Measurements from ENCODE around the gene GSK3B. TPM values are rescaled to one million over a fixed set of nuclear protein-coding genes. Genes with fewer than 3 reads are reported as not detected.

Gene GSK3B
- total RNA-seq, 1 experiment from 2014 or later: 61.7 TPM

DNA sequence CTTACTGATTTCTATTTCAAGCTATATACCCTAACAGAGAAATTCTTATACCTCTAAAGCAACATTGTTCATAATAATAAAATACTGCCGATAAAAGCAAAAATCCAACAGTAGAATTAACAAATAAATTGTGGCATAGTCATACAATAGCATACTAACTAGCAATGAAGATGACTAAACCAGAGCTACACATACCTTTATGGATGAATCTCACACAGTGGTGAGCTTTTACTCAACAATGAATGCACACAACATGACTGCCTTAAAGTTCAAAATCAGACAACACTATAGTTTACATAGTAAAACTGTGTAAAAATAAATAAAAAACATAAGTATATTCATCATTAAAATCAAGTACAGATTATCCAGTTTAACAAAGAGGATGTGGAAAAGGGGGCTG, 213.3 kb downstream of the GSK3B start:
- DNase-seq (ENCODE audit: low read depth): no peak

DNA sequence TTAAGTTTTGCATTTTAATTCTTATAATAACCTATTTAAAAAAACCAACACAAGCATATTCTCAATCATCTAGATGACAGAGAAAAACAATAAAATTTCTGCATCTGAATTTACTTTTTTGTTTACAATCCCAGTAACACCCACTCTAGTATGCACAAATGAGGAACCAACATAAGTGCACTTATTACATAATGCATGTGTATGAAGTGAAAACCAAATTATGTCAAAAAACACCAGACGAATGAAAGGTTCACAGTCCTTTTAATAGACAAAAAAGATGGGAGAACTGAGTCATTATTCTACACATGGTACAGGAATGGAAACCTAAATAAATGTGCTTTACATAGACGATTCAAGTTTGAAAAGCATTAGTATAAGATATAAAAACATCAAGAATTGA, 220.6 kb downstream of the GSK3B start:
- DNase-seq (ENCODE audit: low read depth): no peak

DNA sequence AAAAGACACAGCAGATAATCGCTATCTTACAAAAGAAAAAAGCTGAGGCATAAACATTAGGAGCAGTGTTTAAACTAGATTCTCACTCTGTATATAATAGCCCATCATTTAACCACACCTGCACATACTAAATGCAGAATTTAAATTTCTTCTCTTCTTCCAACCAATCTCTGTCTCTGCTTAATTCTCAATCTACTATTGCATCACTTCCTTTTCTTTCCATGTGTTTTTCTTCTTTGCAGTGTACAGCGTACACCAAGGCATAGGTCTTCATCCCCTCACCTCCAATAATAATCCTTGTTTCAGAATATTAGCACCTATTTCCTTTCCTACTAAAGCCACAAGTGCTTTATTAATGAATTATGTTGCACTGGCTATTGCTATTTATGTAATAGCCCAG, 221.5 kb downstream of the GSK3B start:
- DNase-seq (ENCODE audit: low read depth): no peak

DNA sequence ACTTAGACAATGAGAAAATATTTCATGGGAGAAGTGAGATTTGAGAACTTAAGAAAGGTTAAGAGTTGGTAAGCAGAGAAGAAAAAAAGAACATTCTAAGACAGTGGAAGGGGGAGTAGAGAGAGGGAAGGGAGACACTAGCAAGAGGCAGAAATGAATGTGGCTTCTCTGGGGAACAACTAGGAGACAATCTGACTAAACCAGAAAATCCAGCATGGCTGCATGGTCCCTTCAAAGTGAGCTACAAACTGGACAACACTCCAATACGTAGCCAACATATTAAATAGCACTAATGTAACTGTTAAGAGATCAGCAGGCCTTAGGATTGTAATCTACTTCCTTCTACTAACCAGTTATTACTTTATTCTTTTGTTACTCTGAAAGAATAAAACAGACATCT, 222.7 kb downstream of the GSK3B start:
- DNase-seq (ENCODE audit: low read depth): no peak

DNA sequence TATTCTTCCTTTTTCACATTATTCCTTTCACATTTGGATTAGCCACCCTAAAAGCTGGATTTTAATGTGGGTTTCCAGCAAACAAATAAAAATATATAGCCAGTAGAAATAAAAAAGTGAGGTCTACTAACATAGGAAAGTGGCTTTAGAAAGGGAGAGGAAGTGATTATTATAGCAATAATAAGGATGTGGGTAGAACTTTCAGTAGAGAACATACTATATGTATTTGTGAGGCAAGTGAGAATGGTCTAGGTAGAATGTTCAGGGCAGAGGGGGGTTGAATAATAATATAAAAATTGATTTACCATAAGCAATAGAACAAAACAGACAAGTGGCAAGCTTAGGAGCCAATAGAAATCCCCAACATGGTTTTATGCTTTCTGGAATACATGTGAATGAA, 223.7 kb downstream of the GSK3B start:
- no peak for DNase-seq (ENCODE audit: low read depth)

DNA sequence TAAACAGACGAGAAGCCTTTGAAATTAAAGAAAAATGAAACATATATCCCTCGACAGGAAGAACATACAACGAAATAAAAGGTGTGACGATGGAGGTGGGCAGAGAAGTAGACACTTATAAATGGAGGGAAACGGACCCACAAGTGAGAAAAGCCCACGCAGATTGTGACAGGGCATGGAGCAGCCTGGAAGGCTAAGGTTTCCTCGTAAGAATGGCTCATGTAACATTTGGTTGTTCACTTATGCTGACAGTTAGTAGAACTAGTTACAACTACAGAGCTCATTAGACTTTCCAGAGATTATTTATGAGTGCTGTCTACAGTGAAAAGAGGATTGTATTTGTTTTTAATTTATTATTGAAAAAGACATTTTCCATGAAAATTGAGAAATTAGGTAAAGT, 229.8 kb downstream of the GSK3B start:
- no peak for DNase-seq (ENCODE audit: low read depth)

DNA sequence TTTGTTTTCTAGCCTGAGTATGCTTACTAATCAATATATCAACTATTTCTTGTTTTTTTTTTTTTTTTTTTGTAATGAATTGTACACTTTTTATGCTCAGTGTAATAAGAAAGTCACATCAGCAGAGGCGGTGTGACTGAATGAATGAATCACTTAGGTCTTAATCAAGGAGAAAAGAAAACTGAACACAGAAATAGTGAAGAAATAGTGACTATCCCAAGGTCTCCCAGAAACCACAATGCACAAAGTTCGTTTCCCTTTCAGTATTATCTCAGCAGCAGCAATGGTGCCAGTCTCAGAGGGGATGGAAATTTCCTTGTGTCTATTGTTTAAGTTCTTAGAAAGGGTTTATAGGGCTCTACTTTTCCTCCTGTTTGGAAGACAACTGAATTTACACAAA, 231.6 kb downstream of the GSK3B start:
- no peak for DNase-seq (ENCODE audit: low read depth)

DNA sequence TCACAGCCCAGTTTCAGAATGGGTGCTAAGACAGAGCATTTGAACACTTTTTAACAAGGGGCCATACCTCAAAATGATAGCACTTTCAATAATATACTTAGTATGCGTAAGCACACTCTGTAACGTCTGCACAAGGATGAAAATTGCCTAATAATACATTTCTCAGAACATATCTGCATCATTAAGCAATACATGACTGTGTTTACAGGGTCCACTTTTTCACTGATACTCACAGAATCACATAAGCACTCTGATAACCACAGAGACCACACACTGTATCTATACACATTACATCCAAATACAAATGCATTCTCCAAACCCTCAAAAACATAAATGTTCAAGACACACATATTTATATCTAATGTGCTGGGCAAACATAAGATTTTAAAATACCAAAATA, 232.6 kb downstream of the GSK3B start:
- DNase-seq (ENCODE audit: low read depth): no peak

DNA sequence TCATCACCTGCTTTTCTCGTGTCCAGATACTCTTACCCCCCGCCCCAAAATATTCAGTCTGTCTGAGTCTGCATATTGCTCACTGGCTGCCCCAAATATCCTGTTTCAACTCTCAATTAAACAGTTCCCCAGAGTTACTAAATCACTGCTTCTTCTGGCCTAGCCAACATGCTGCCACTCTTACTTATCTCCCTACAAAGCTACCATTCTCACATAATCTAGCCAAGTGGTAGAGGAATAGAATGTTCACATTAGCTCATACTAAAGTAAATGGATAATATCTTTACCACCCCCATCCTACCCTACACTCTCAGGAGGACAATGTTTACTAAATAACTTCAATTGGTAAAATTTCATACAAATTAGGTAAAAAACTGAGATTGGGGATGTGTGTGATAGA, 234.5 kb downstream of the GSK3B start:
- DNase-seq (ENCODE audit: low read depth): no peak

DNA sequence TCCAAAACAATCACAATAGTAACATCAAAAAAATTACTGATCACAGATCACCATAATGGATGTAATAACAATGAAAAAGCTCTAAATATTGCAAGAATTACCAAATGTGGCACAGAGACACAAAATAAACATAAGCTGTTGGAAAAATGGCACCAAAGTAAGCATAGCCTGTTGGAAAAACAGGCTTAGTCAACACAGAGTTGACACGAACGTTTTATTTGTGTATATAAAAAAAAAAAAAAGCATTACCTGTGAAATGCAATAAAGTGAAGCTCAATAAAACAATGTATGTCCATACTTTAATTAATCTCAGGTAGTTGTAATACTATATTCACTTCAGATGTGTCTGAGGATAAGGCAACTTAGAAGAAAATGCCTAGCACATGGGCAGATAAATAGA, 235.3 kb downstream of the GSK3B start:
- DNase-seq (ENCODE audit: low read depth): no peak

DNA sequence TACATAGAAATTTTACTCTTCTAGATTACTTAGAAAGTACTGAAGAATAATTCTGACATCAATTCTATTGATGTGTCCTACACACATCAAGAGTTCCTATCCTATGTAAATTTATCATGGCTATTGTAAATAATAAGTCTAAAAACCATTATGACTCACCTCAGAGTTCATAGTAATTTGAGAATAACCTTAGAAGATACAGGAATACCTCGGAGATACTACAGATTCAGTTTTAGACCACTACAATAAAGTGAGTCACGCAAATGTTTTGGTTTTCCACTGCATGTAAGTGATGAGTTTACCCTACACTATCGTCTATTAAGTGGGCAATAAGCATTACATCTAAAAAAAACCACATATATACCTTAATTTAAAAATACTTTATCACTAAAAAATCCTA, 237.6 kb downstream of the GSK3B start:
- DNase-seq (ENCODE audit: low read depth): peak; percentile 36

DNA sequence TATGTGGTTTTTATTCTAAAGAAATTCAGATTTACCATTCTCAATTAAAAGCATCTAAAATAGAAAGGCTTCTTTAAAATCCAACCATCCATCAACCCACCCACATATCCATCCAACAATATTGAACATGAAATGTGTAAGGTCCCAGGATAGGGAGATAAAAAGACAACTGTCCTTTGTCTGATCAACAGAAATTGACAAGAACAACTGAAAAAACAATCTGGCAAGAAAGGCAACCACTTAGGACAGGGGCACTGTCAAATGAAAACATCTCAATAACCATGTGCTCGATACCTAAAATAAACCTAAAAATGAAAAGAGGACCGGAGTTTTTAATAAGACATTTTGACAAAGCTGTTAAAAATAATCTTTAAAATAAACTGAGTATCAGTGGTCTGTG, 245.1 kb downstream of the GSK3B start:
- DNase-seq (ENCODE audit: low read depth): no peak

DNA sequence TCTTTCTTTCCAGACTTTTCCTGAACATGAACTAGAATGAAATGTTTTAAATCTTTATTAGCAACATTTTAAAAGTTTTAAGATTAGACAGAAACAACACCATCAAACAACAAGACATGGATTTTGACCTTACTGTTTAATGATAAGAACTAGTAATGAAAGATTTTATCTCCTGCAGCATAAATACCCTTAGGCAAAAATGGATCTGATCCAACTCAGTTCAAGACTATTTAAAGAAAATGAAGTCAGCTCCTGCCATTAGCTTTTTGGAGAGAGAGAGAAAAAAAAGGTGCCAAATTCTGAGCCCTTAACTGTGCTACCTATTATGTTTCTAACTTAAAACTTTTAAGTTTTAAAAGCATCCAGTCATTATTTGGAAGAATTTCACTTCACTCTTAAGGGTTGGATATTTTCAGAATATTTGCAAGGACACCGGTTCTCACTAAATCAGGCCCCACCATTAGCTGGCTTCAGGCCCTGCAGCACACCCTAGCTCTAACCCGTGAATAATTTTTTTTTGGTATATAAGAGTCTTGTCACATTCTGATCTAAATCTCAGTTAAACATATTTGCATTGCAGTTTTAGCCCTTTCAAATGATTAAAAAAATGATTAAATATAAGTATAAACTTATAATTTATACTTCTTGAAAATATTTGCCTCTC, 252.3 kb downstream of the GSK3B start:
- DNase-seq (ENCODE audit: low read depth): peak; percentile 63

DNA sequence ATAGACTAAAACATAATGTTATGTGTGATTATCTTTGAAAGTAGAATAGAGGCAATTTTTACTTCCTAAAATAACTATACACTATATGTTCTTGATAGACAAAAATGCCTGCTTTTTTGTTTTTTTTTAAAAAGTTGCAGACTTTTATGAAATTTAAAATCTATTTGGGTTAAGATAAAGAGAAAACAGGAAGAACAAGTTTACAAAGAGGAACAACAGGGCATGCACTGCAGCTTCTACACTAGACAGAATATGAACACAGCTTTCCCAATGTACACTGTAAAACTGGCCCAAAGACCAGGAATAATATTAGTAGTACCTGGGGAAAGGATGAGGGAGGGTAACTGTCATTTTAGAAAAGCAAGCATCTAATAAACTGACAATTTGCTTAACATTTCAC, 258.7 kb downstream of the GSK3B start:
- DNase-seq (ENCODE audit: low read depth): no peak

DNA sequence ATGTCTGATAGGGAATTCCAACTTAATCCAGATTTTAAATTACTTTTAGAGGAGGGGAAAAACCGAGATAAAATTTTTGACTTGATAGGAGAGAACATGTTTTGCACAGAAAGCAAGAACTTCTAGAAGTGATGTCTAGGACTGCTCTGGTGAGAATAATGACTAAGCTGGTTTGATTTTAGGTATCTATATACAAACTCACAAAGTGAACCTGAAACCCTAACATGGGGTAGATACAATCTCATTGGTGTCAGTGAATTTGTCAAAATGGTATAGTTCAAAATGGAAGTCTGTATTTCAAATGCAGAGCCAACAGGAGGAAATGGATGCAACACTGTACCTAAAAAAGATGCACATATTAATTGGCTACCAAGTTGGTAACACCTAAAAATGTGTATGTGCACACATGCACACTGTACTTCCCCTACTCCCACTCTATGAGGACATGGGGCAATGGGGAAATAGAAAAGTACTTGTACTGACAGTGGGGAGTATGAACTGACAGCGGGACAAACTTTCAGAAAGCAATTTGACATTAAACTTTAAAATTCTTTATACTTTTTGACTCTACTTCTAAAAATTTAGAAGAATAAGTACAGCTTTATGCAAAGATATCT, 259.4 kb downstream of the GSK3B start:
- DNase-seq (ENCODE audit: low read depth): no peak

DNA sequence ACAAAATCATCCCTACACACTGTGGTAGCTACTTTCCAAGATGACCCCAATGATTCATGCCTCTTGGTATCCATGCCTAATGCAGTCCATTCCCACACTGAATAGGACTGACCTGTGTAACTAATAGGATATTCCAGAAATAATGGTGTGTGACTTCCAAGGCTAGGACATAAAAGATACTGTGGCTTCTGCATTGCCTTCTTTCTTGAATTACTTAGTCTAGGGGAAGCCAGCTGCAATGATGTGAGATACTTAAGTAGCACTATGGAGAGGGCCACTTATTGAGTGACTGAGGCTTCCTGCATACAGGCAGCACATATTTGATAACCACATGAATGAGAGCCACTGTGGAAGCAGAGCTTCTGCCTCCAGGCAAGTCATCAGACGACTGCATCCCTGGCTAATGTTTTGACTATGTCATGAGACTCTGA, 262.3 kb downstream of the GSK3B start:
- DNase-seq (ENCODE audit: low read depth): peak; percentile 95

DNA sequence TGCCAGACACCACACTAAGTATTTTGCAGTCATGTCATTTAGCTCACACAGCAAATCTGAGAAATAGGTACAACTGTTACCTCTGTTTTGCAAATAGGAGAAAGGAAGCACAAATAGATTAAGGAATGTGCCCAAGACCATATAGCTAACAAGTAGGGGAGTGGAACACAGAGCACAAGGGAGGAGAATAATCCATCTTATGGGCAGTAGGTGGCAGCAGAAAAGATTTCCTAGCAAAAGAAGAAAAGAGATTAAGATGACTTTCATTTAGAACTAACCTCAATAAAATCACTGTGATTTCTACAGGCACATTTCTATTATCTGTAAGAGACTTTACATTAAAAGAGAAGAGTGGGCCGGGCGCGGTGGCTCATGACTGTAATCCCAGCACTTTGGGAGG, 263.2 kb downstream of the GSK3B start:
- DNase-seq (ENCODE audit: low read depth): no peak

DNA sequence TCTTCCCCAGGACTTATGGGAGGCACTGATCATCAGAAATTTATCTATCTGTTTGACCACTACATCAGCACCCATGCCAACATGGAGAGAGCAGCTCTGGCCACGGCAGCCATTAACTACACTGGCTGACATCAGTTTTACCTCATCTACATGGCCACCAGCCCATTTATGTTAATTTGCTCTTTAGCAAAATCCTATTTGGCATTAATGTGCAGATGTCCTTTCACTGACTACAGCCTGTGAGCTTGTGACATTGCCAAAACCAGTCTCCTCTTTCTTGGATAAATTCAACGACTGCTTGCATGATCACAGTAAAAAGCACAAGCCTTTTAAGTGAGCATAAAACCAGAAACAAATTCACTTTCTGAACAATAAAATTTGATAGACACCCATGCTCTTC, 264.8 kb downstream of the GSK3B start:
- no peak for DNase-seq (ENCODE audit: low read depth)

DNA sequence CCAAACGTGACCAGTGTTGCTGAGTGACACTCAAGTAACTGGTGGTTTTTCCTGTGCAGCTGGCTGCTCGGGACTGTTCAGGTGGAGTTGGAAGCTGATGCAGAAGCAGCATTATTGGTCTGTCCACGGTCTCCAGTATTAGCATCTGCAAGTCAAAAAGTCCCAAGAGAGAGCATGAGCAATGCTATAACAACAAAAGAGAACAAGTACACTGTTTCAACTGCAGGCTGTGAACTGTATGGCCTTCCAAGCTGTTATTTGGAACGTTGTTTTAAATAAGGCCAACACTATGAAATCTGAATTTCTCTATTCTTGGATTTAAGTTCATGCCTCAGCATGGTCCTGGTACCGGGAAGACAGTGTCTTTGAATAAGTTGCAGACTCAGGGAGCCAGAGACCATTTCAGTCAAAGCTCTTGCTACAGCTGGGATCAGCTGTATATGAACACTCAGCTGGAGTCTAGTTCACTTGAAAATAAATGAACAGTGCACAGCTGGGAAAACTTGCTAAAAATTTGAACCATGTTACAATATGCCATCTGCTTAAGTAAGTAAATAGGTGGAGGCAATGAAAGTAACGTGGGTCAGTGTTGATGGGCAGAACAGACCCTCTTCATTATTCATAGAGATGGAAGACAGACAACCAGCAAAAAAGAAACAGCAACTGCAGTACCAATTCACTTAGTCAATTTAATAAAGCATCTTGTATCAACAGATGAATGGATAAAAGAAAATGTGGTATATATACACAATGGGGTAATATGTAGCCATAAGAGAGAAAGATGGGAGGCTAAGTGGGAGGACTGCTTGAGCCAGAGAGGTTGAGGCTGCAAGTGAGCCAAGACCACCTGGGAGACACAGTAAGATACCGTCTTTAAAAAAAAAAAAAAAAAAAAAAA, 267.3 kb downstream of the GSK3B start:
- no peak for DNase-seq (ENCODE audit: low read depth)

DNA sequence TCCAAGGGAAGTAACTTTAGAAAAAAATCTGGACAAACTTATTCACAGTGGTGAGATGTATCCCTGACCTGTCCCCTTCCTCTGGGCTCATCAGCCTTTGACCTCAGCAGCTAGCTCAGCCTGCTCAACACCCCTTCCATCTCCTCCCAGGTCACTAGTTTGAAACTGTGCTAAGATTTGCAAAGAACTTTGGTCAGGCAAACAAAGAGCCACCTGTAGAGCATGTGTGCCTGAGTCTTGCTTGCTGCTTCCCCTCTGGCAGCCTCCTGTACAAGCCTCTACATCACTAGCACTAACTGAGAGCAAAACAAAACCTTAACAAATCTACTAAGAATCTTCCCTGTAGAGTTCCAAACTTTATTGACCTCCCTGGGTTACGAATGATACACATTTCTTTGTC, 268.4 kb downstream of the GSK3B start:
- DNase-seq (ENCODE audit: low read depth): no peak

DNA sequence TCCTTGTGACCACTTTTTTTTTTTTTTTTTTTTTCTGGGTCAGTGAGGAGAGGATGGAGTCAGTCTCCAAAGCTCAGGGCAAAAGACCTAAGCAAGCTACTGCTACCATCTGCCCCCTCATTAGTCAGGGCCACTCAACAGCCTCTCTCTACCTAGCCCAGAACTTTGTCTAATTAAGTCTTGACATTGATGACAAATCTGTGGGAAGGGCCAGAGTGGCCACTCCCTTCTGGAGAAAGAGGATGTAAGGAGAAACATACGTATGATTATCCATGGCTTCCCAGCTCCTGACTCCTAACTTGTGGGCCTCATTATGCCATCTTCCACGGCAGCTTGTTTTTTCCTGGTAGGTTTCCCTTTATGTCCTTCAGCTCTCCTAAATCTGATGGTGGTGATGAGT, 274.4 kb downstream of the GSK3B start:
- DNase-seq (ENCODE audit: low read depth): peak; percentile 27

DNA sequence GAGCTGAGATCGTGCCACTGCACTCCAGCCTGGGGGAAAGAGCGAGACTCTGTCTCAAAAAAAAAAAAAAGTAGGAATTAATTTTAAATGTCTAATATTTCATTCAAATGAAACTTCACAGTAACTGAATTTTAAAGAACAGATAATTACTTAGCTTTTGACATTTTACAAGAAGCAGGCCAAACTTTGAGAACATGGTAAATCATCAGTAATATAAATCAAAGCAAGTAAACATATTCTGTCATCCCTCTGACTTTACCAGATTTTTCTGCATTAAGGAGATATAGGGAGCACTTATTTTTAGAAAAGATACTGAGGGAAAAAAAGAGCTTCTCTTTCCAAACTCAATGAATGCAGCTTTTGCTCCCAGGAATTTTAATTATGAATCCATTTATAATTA, 275.3 kb downstream of the GSK3B start:
- DNase-seq (ENCODE audit: low read depth): no peak

Measured in M059J (cell line).